ENCODE measurements around the gene CCDC169.

CCDC169 gene

DNA sequence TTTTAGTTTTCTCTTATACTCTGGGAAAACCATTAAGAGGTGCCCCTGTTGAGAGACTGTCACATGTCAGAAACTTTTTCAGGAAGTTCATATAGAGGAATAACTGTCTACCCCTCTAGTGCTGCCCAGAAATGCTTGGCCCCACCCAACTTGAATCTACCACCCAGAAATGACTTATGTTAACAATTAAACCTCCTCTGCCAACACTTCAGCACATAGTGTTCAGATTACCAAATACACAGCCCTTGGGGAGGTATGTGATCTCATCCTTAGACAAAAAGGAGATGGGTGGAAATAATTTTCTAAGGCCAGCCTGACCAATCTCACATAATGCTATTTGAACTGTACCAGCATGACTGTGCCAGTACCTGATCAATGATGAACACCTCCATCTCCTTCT, 35.6 kb downstream of the CCDC169 start:
- Histone ChIP-seq H3K9ac (ENCODE audit: low read depth, low read length) (no peak overlapping the region), H3K4me1 (ENCODE audit: control insufficient read depth, insufficient read depth, low read length) (peaks cover 2% of the 10 kb centered on the region), H3K36me3 (ENCODE audit: insufficient read depth, low read length) (no peaks in the 10 kb centered on the region), H3K27me3 (ENCODE audit: control insufficient read depth, insufficient read depth, low read length) (no peaks in the 10 kb centered on the region), H3K4me3 (ENCODE audit: low read length) (no peak overlapping the region), H3K9me3 (replicated peaks; ENCODE audit: low read length) (no peaks in the 10 kb centered on the region), H3K4me2 (ENCODE audit: low read length) (no peak overlapping the region)

- H3K4me3 ChIP-seq (ENCODE audit: low read length), result no peak overlapping the region
- H3K9ac ChIP-seq (ENCODE audit: low read depth, low read length), result no peak overlapping the region
- H3K36me3 ChIP-seq (ENCODE audit: insufficient read depth, low read length), result no peaks in the 10 kb centered on the region
- H3K27me3 ChIP-seq (ENCODE audit: control insufficient read depth, insufficient read depth, low read length), result no peaks in the 10 kb centered on the region
- peaks cover 2% of the 10 kb centered on the region for H3K4me1 ChIP-seq (ENCODE audit: control insufficient read depth, insufficient read depth, low read length)
- H3K4me2 ChIP-seq (ENCODE audit: low read length), result no peak overlapping the region
- H3K9me3 ChIP-seq (replicated peaks; ENCODE audit: low read length), result no peaks in the 10 kb centered on the region
Observed at GRCh38 chr13:36261011-36261410, 36.6 kb downstream of the CCDC169 start.

DNA sequence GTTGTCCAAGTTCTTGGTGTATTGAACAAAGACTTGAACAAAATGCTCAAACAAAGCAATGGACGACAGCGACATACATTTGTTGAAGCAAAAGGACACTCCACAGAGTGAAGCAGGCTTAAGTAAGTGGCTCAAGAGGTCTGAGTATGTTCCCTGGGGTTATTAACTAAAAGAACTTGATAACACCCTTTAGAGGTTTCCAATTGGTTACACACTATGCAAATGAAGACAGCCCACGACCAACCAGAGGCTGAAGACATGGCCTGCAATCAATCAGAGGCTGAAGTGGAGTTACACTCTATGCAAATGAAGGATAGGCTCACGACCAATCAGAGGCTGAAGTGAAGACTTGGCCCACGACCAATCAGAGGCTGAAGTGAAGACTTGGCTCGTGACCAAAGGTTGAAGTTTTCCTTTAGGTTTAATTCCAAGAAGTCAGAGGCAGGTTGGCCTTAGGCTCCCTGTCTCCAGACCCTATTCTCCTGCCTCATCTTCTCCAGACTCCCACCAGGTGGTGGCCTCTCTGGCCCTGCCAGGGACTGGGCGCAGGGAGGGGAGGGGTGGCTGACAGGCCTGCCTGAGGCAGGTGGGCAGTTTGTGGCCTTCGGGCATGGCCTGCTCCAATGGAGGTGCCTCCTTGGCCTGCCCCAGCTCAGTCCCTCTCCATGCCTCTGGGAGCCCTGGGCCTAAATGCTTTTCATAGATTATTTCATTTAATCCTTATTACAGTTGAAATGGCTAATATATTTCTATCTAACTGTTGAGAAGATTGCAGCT, 38.1 kb downstream of the CCDC169 start:
- Histone ChIP-seq H3K4me3 (ENCODE audit: low read length) (no peak overlapping the region), H3K9me3 (replicated peaks; ENCODE audit: low read length) (no peaks in the 10 kb centered on the region), H3K4me2 (ENCODE audit: low read length) (no peak overlapping the region), H3K4me1 (ENCODE audit: control insufficient read depth, insufficient read depth, low read length) (peaks cover 2% of the 10 kb centered on the region), H3K36me3 (ENCODE audit: insufficient read depth, low read length) (no peaks in the 10 kb centered on the region), H3K9ac (ENCODE audit: low read depth, low read length) (no peak overlapping the region), H3K27me3 (ENCODE audit: control insufficient read depth, insufficient read depth, low read length) (no peaks in the 10 kb centered on the region)

GRCh38 chr13:36258831-36259230, 38.8 kb downstream of the CCDC169 start:
- H3K9me3 ChIP-seq (replicated peaks; ENCODE audit: low read length), result no peaks in the 10 kb centered on the region
- H3K4me1 ChIP-seq (ENCODE audit: control insufficient read depth, insufficient read depth, low read length), result peaks cover 2% of the 10 kb centered on the region
- H3K4me3 ChIP-seq (ENCODE audit: low read length), result no peak overlapping the region

DNA sequence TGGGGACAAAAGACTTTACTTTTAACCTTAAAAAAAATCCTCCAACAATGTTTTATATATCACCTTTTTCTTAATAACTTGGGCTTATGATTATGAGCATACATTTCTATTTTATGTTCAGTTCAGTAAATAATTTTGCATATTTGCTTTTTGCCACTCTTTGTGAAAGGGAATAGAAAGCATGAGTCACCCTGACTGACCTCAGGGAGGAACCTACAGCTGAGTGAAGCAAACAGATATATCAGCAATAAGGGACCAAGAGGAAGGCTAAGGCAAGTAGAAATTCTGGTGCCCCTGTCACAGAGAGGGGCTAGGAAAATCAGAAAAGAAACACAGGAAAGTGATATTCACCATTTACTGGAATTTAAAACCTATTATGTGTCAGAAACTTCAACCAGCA, 46.1 kb downstream of the CCDC169 start:
- Histone ChIP-seq H3K27me3 (ENCODE audit: control insufficient read depth, insufficient read depth, low read length) (no peaks in the 10 kb centered on the region), H3K36me3 (ENCODE audit: insufficient read depth, low read length) (no peaks in the 10 kb centered on the region), H3K4me3 (ENCODE audit: low read length) (no peak overlapping the region), H3K4me1 (ENCODE audit: control insufficient read depth, insufficient read depth, low read length) (no peaks in the 10 kb centered on the region), H3K9me3 (replicated peaks; ENCODE audit: low read length) (no peaks in the 10 kb centered on the region), H3K9ac (ENCODE audit: low read depth, low read length) (no peak overlapping the region), H3K4me2 (ENCODE audit: low read length) (no peak overlapping the region)

More at GRCh38 chr13:36258831-36259230, 38.8 kb downstream of the CCDC169 start:
- Histone ChIP-seq H3K4me2 (ENCODE audit: low read length) (no peak overlapping the region), H3K36me3 (ENCODE audit: insufficient read depth, low read length) (no peaks in the 10 kb centered on the region), H3K9ac (ENCODE audit: low read depth, low read length) (no peak overlapping the region), H3K27me3 (ENCODE audit: control insufficient read depth, insufficient read depth, low read length) (no peaks in the 10 kb centered on the region)

DNA sequence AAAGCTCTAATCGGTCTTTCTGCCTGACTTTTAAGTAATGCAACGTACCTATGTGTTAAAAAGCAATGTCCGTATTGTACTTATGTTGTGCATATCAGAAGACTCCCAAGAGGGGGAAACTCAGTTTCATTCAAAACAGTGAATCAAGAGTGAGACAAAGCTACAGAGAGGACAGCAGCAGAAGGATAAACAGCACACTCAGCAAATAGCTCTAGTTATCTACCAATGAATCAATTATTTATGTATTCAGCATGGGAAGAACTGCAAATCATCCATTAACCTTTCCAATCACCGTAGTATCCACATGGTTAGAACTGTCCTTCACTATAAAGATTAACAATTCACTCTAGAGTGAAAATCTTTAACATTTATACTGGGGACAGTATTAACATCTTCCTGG, 46.6 kb downstream of the CCDC169 start:
- Histone ChIP-seq H3K4me2 (ENCODE audit: low read length) (no peak overlapping the region), H3K4me3 (ENCODE audit: low read length) (no peak overlapping the region), H3K4me1 (ENCODE audit: control insufficient read depth, insufficient read depth, low read length) (no peaks in the 10 kb centered on the region), H3K9me3 (replicated peaks; ENCODE audit: low read length) (no peaks in the 10 kb centered on the region), H3K27me3 (ENCODE audit: control insufficient read depth, insufficient read depth, low read length) (no peaks in the 10 kb centered on the region), H3K9ac (ENCODE audit: low read depth, low read length) (no peak overlapping the region), H3K36me3 (ENCODE audit: insufficient read depth, low read length) (no peaks in the 10 kb centered on the region)

- no peaks in the 10 kb centered on the region for H3K27me3 ChIP-seq (ENCODE audit: control insufficient read depth, insufficient read depth, low read length)
- H3K4me3 ChIP-seq (ENCODE audit: low read length), result no peak overlapping the region
- no peak overlapping the region for H3K9ac ChIP-seq (ENCODE audit: low read depth, low read length)
- H3K4me1 ChIP-seq (ENCODE audit: control insufficient read depth, insufficient read depth, low read length), result no peaks in the 10 kb centered on the region
- no peak overlapping the region for H3K4me2 ChIP-seq (ENCODE audit: low read length)
- H3K36me3 ChIP-seq (ENCODE audit: insufficient read depth, low read length), result no peaks in the 10 kb centered on the region
- H3K9me3 ChIP-seq (replicated peaks; ENCODE audit: low read length), result no peaks in the 10 kb centered on the region
Observed at GRCh38 chr13:36248700-36249099, 48.9 kb downstream of the CCDC169 start.

GRCh38 chr13:36244990-36245389, 52.6 kb downstream of the CCDC169 start:
- Histone ChIP-seq H3K9ac (ENCODE audit: low read depth, low read length) (no peak overlapping the region), H3K4me3 (ENCODE audit: low read length) (no peak overlapping the region), H3K4me2 (ENCODE audit: low read length) (no peak overlapping the region), H3K4me1 (ENCODE audit: control insufficient read depth, insufficient read depth, low read length) (no peaks in the 10 kb centered on the region), H3K9me3 (replicated peaks; ENCODE audit: low read length) (no peaks in the 10 kb centered on the region), H3K36me3 (ENCODE audit: insufficient read depth, low read length) (no peaks in the 10 kb centered on the region), H3K27me3 (ENCODE audit: control insufficient read depth, insufficient read depth, low read length) (no peaks in the 10 kb centered on the region)

DNA sequence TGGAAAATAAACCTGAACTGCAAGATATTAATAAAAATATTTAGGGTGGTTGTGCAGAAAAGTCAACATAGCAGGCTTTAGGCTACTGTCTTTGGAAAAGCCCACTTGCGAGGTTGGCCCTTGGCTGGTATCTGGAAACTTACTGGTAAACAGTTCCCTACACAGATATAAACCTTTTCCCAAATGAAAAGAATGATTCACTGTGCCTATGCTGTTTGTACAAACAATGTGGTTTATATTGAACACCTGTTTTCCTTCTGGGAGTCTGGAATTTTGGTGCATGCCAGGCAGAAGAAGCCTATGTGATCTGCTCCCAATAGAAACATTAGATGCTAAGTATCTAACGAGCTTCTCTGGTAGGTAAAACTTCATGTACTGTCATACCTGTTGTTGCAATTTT, 53.5 kb downstream of the CCDC169 start:
- Histone ChIP-seq H3K4me3 (ENCODE audit: low read length) (no peak overlapping the region), H3K9me3 (replicated peaks; ENCODE audit: low read length) (no peaks in the 10 kb centered on the region), H3K9ac (ENCODE audit: low read depth, low read length) (no peak overlapping the region), H3K4me1 (ENCODE audit: control insufficient read depth, insufficient read depth, low read length) (no peaks in the 10 kb centered on the region), H3K27me3 (ENCODE audit: control insufficient read depth, insufficient read depth, low read length) (no peaks in the 10 kb centered on the region), H3K4me2 (ENCODE audit: low read length) (no peak overlapping the region), H3K36me3 (ENCODE audit: insufficient read depth, low read length) (no peaks in the 10 kb centered on the region)

GRCh38 chr13:36242761-36243160, 54.9 kb downstream of the CCDC169 start:
- Histone ChIP-seq H3K9me3 (replicated peaks; ENCODE audit: low read length) (no peaks in the 10 kb centered on the region), H3K4me1 (ENCODE audit: control insufficient read depth, insufficient read depth, low read length) (no peaks in the 10 kb centered on the region), H3K4me3 (ENCODE audit: low read length) (no peak overlapping the region), H3K9ac (ENCODE audit: low read depth, low read length) (no peak overlapping the region), H3K4me2 (ENCODE audit: low read length) (no peak overlapping the region), H3K27me3 (ENCODE audit: control insufficient read depth, insufficient read depth, low read length) (no peaks in the 10 kb centered on the region), H3K36me3 (ENCODE audit: insufficient read depth, low read length) (no peaks in the 10 kb centered on the region)

- no peak overlapping the region for H3K4me2 ChIP-seq (ENCODE audit: low read length)
- no peaks in the 10 kb centered on the region for H3K4me1 ChIP-seq (ENCODE audit: control insufficient read depth, insufficient read depth, low read length)
- H3K4me3 ChIP-seq (ENCODE audit: low read length), result no peak overlapping the region
- H3K36me3 ChIP-seq (ENCODE audit: insufficient read depth, low read length), result no peaks in the 10 kb centered on the region
- no peaks in the 10 kb centered on the region for H3K27me3 ChIP-seq (ENCODE audit: control insufficient read depth, insufficient read depth, low read length)
- no peaks in the 10 kb centered on the region for H3K9me3 ChIP-seq (replicated peaks; ENCODE audit: low read length)
- H3K9ac ChIP-seq (ENCODE audit: low read depth, low read length), result no peak overlapping the region
Observed at GRCh38 chr13:36231236-36231635, 66.4 kb downstream of the CCDC169 start.

DNA sequence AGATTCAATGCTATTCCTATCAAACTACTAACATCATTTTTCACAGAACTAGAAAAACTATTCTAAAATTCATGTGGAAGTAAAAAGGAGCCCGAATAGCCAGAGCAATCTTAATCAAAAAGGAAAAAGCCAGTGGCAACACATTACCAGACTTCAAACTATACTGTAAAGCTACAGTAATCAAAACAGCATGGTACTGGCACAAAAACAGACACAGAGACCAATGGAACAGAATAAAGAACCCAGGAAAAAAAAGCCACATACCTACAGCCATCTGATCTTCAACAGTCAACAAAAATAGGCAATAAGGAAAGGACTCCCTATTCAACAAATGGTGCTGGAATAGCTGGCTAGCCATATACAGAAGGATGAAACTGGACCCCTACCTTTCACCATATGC, 72.9 kb downstream of the CCDC169 start:
- Histone ChIP-seq H3K4me1 (ENCODE audit: control insufficient read depth, insufficient read depth, low read length) (no peaks in the 10 kb centered on the region), H3K4me3 (ENCODE audit: low read length) (no peak overlapping the region), H3K36me3 (ENCODE audit: insufficient read depth, low read length) (no peaks in the 10 kb centered on the region), H3K9ac (ENCODE audit: low read depth, low read length) (no peak overlapping the region), H3K4me2 (ENCODE audit: low read length) (no peak overlapping the region), H3K9me3 (replicated peaks; ENCODE audit: low read length) (no peaks in the 10 kb centered on the region), H3K27me3 (ENCODE audit: control insufficient read depth, insufficient read depth, low read length) (no peaks in the 10 kb centered on the region)

Data from skeletal muscle satellite cell (primary cell).